Measurements from ENCODE around the gene PRXL2A. TPM values are rescaled to one million over a fixed set of nuclear protein-coding genes. Genes with fewer than 3 reads are reported as not detected.

PRXL2A gene
- total RNA-seq, 2 donors from 2014 or later: 11.0 to 15.5 TPM

DNA sequence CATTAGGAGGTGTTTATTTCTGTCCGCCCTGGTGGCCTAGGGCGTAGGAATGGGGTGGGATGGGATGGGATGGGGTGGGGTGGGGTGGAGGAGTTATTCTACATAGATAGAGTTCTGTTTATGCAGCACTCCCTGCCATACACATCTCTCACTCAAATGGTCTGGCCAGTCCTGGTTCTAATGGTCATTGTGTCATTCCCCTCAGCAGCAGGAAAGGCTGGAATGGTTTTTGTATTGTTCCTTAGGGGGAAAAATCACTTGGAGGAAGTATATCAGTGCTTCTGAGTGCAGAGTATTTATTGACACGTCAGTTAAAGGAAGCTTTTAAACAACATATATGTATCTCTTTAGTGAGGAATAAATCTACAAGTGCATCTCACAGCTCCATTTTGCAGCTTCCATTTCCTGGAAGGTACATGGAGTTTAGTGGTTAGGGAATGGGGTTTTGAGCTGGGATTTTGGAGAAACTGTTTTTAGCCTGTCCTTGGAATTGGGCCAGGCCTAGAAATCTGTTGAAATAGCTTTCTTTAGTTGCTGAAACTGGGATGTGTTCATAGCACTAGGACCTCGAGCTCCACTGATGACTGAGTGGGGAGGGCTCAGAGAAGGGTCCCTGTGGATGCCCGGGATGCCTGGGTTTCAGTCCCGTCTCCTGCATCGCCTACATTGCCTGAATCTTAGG, 54.1 kb downstream of the PRXL2A start:
- H3K4me1 Mint-ChIP-seq (ENCODE audit: low read depth): peaks cover 100% of the 10 kb centered on the region
- H3K27ac Mint-ChIP-seq: peak overlapping the region; percentile 93
- H3K4me3 Mint-ChIP-seq: peak overlapping the region; percentile 69 to 84
- ATAC-seq (replicated peaks in 1 of 2) (no peak), DNase-seq (no peak)
- H3K9me3 Mint-ChIP-seq: no peaks in the 10 kb centered on the region
- H3K36me3 Mint-ChIP-seq (ENCODE audit: insufficient read depth in 2 of 2): peaks cover 3 to 4% of the 10 kb centered on the region in 2 donors
- H3K27me3 Mint-ChIP-seq (ENCODE audit: low read depth): no peaks in the 10 kb centered on the region

DNA sequence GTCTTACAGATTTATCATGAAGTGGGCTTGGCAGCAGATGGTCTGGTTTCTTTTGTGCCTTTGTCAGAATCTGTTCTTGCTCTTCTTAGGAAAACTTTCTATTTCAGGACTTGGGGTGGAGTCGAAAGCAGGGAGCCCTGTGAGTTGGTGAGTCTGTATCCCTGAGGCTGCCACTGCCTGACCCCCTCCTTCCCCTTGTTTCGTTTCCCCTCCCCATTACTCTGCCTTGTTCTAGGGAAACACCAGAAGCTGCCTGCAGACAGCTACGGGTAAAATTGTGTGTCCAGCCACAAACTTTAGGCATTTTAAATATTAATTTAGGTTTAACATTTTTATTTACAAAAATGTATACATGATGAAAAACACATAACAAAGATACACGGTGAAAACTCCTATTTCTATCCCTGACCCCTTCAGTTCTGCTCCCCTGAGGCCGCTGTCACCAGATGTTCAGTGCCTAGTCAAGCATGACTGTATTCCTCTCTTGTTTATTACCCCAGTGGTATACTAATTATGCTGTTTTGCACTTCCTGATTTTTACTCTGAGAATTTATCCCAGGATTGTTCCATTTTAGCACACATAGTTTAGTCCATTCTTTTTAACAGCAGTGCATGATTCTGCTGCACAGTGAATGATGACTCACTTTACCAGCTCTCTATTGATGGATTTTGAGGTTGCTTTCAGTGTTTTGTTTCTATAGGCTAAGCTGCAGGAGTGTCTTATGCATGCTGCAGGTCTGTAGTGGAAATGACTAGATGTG, 54.8 kb downstream of the PRXL2A start:
- H3K9me3 Mint-ChIP-seq: no peaks in the 10 kb centered on the region

GRCh38 chr10:80463868-80464267, 55.5 kb downstream of the PRXL2A start:
- no peaks in the 10 kb centered on the region for H3K27me3 Mint-ChIP-seq (ENCODE audit: low read depth)
- peaks cover 100% of the 10 kb centered on the region for H3K4me1 Mint-ChIP-seq (ENCODE audit: low read depth)
- DNase-seq (no peak), ATAC-seq (replicated peaks in 1 of 2) (no peak)
- no peaks in the 10 kb centered on the region for H3K9me3 Mint-ChIP-seq
- peak overlapping the region; percentile 74 for H3K27ac Mint-ChIP-seq
- H3K4me3 Mint-ChIP-seq: peak overlapping the region; percentile 84
- peaks cover 3 to 4% of the 10 kb centered on the region in 2 donors for H3K36me3 Mint-ChIP-seq (ENCODE audit: insufficient read depth in 2 of 2)

More for the DNA sequence above, 54.8 kb downstream of the PRXL2A start:
- DNase-seq: no peak
- Mint-ChIP-seq H3K36me3 (ENCODE audit: insufficient read depth in 2 of 2) (peaks cover 3 to 4% of the 10 kb centered on the region in 2 donors), H3K4me1 (ENCODE audit: low read depth) (peaks cover 100% of the 10 kb centered on the region), H3K27ac (peak overlapping the region; percentile 86), H3K4me3 (peak overlapping the region; percentile 84), H3K27me3 (ENCODE audit: low read depth) (no peaks in the 10 kb centered on the region)
- ATAC-seq (replicated peaks in 1 of 2): peak; percentile 62 to 69

GRCh38 chr10:80464557-80465450, 56.5 kb downstream of the PRXL2A start:
- Mint-ChIP-seq H3K4me3 (peak overlapping the region; percentile 84), H3K36me3 (ENCODE audit: insufficient read depth in 2 of 2) (peaks cover 6 to 7% of the 10 kb centered on the region in 2 donors), H3K27me3 (ENCODE audit: low read depth) (no peaks in the 10 kb centered on the region), H3K27ac (peak overlapping the region; percentile 88), H3K9me3 (no peaks in the 10 kb centered on the region), H3K4me1 (ENCODE audit: low read depth) (peaks cover 100% of the 10 kb centered on the region)
- ATAC-seq (replicated peaks in 1 of 2) (no peak), DNase-seq (no peak)

DNA sequence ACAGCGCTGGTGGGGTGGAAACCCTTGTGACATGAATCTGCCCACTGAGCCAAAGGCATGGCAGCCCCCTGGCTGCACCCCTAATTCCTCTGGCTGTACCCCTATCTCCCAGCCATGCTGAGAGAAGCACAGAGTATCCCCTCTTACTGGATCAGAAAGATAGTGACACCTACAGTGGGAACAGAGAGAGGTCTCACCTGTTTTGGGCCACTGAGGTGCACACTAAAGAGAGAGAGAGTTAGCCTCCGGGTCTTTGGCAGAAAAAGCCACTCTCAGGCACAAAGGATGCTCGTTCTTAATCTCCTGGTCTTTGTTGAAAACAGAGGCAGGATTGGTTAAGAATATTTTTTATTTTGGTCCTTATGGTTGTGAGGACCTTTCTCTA, 57.1 kb downstream of the PRXL2A start:
- H3K36me3 Mint-ChIP-seq (ENCODE audit: insufficient read depth in 2 of 2): peaks cover 6 to 11% of the 10 kb centered on the region in 2 donors
- peaks cover 99% of the 10 kb centered on the region for H3K4me1 Mint-ChIP-seq (ENCODE audit: low read depth)
- no peak for DNase-seq
- peak overlapping the region; percentile 84 for H3K4me3 Mint-ChIP-seq
- peak overlapping the region; percentile 88 for H3K27ac Mint-ChIP-seq
- ATAC-seq (replicated peaks in 1 of 2): peak in 1 of 2 donors; percentile 3
- H3K9me3 Mint-ChIP-seq: no peaks in the 10 kb centered on the region
- no peaks in the 10 kb centered on the region for H3K27me3 Mint-ChIP-seq (ENCODE audit: low read depth)

- H3K27ac Mint-ChIP-seq: peak overlapping the region; percentile 85
- peak overlapping the region; percentile 84 for H3K4me3 Mint-ChIP-seq
- peak; percentile 51 to 72 for ATAC-seq (replicated peaks in 1 of 2)
- no peaks in the 10 kb centered on the region for H3K27me3 Mint-ChIP-seq (ENCODE audit: low read depth)
- H3K36me3 Mint-ChIP-seq (ENCODE audit: insufficient read depth in 2 of 2): peaks cover 6 to 12% of the 10 kb centered on the region in 2 donors
- peaks cover 99% of the 10 kb centered on the region for H3K4me1 Mint-ChIP-seq (ENCODE audit: low read depth)
- no peaks in the 10 kb centered on the region for H3K9me3 Mint-ChIP-seq
- DNase-seq: peak in 1 of 2 donors; percentile 58
These were observed 57.7 kb downstream of the PRXL2A start for GRCh38 chr10:80465839-80466590.

- ATAC-seq (replicated peaks in 1 of 2): no peak
- no peaks in the 10 kb centered on the region for H3K27me3 Mint-ChIP-seq (ENCODE audit: low read depth)
These were observed 58.5 kb downstream of the PRXL2A start for GRCh38 chr10:80466724-80467326.

GRCh38 chr10:80468002-80468401, 59.7 kb downstream of the PRXL2A start:
- Mint-ChIP-seq H3K4me3 (peak overlapping the region; percentile 84), H3K27ac (peak overlapping the region; percentile 85), H3K9me3 (no peaks in the 10 kb centered on the region), H3K36me3 (ENCODE audit: insufficient read depth in 2 of 2) (peaks cover 6 to 17% of the 10 kb centered on the region in 2 donors), H3K4me1 (ENCODE audit: low read depth) (peaks cover 99% of the 10 kb centered on the region), H3K27me3 (ENCODE audit: low read depth) (no peaks in the 10 kb centered on the region)
- DNase-seq: peak; percentile 69 to 71
- ATAC-seq (replicated peaks in 1 of 2): peak in 1 of 2 donors; percentile 29

More at GRCh38 chr10:80466724-80467326, 58.5 kb downstream of the PRXL2A start:
- peak overlapping the region; percentile 85 for H3K27ac Mint-ChIP-seq
- no peaks in the 10 kb centered on the region for H3K9me3 Mint-ChIP-seq
- H3K36me3 Mint-ChIP-seq (ENCODE audit: insufficient read depth in 2 of 2): peaks cover 6 to 17% of the 10 kb centered on the region in 2 donors
- no peak for DNase-seq
- peaks cover 99% of the 10 kb centered on the region for H3K4me1 Mint-ChIP-seq (ENCODE audit: low read depth)
- H3K4me3 Mint-ChIP-seq: peak overlapping the region; percentile 84

DNA sequence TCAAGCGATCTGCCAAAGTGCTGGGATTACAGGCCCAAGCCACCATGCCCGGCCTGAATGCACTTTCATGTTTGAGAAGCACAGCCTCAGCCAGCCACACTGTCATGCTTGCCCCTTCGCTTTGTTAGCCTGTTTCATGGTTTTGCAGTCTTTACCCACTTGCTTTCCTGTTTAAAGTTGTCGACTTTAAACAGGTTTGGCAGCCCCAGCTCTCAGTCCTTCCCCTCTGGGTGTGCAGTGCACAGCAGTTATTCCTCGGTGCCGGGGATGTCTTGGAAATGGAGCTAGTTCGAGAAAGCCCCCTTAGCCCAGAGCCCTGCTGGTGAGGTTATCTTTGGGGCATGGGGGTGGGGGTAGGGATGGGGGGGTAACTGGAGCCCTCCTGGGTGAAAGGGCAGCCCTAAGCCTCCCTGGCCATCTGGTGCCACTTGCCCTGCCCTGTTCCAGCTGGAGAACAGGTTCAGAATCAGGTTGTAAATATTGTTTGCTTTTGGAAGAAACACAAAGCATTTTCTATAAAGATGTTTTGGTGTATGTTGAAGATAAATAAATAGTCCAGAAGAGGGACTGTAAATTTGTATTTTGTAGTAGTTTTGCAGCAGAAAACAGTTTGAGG, 60.6 kb downstream of the PRXL2A start:
- Mint-ChIP-seq H3K36me3 (ENCODE audit: insufficient read depth in 2 of 2) (peaks cover 4 to 13% of the 10 kb centered on the region in 2 donors), H3K27ac (peak overlapping the region; percentile 88), H3K4me1 (ENCODE audit: low read depth) (peaks cover 99% of the 10 kb centered on the region), H3K27me3 (ENCODE audit: low read depth) (no peaks in the 10 kb centered on the region), H3K4me3 (peak overlapping the region; percentile 84), H3K9me3 (no peaks in the 10 kb centered on the region)
- ATAC-seq (replicated peaks in 1 of 2): no peak
- DNase-seq: no peak

DNA sequence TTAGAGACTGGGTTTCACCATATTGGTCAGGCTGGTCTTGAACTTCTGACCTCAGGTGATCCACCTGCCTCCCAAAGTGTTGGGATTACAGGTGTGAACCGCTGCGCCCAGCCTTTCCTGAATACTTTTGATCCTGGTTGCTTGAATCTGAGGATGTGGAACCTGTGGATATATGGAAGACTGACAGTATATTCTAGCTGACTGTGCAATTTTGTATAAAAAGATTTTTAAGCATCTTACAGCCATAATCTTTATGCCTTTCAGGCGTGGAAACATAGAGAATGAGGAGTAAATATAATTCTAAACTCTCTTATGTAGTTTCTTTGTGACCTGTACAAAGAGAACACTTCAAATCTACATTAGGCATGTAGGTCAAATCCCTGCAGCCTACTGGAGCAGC, 61.9 kb downstream of the PRXL2A start:
- DNase-seq: no peak
- Mint-ChIP-seq H3K27me3 (ENCODE audit: low read depth) (no peaks in the 10 kb centered on the region), H3K4me3 (peak overlapping the region in 1 of 2 donors; percentile 30), H3K9me3 (no peaks in the 10 kb centered on the region), H3K4me1 (ENCODE audit: low read depth) (peaks cover 98% of the 10 kb centered on the region), H3K27ac (peak overlapping the region; percentile 39), H3K36me3 (ENCODE audit: insufficient read depth in 2 of 2) (peaks cover 4 to 21% of the 10 kb centered on the region in 2 donors)
- no peak for ATAC-seq (replicated peaks in 1 of 2)

DNA sequence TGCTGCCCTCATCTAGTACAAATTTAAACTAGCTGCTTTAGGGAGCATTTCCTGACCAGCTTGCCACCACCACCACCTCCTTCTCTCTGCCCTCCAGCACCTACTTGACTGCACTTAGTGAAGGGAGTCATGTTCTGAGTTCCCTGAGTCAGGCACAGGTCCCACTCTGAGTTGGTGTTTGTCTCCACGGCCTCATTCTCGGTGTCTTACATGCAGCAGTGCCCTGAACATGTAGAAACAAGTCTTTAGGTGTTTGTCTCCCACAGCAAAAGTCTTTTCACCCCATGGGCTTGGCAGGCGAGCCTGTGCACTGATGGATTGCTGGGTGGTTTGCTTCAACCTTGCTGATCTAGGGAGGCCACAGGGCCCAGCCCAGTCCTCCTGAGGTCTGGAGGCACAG, 62.6 kb downstream of the PRXL2A start:
- DNase-seq (peak in 1 of 2 donors; percentile 67), ATAC-seq (replicated peaks in 1 of 2) (peak; percentile 56 to 57)
- peaks cover 91% of the 10 kb centered on the region for H3K4me1 Mint-ChIP-seq (ENCODE audit: low read depth)
- H3K4me3 Mint-ChIP-seq: peak overlapping the region; percentile 82 to 88
- no peaks in the 10 kb centered on the region for H3K9me3 Mint-ChIP-seq
- peak overlapping the region; percentile 98 for H3K27ac Mint-ChIP-seq
- no peaks in the 10 kb centered on the region for H3K27me3 Mint-ChIP-seq (ENCODE audit: low read depth)
- peaks cover 4 to 21% of the 10 kb centered on the region in 2 donors for H3K36me3 Mint-ChIP-seq (ENCODE audit: insufficient read depth in 2 of 2)

Measured in activated T-cell treated with anti-CD3 and anti-CD28 coated beads, Interleukin-2, amount 50 U/mL, for 72 hours (primary cell).